ENCODE measurements around the gene PPRC1.

DNA sequence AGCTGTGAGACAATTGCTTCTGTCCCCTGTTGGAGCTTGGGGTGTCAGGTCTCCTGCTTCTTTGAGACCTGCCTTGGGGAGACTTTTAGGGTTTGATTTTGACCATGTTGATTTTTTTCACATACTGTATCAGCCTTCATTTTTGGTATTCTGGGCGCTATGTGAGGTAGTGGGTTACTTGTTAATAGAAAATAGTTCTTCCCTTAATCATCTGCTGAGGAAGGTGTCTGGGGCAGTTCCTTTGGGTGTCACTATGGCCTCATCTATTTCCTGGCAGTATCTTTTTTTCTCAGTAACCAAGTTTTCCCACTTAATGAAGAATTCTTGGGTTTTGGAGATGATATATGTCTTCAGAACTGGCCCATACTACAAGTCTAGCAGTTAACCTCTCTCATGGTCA, 14.7 kb downstream of the PPRC1 start:
- TF ChIP-seq, protein P1, sequence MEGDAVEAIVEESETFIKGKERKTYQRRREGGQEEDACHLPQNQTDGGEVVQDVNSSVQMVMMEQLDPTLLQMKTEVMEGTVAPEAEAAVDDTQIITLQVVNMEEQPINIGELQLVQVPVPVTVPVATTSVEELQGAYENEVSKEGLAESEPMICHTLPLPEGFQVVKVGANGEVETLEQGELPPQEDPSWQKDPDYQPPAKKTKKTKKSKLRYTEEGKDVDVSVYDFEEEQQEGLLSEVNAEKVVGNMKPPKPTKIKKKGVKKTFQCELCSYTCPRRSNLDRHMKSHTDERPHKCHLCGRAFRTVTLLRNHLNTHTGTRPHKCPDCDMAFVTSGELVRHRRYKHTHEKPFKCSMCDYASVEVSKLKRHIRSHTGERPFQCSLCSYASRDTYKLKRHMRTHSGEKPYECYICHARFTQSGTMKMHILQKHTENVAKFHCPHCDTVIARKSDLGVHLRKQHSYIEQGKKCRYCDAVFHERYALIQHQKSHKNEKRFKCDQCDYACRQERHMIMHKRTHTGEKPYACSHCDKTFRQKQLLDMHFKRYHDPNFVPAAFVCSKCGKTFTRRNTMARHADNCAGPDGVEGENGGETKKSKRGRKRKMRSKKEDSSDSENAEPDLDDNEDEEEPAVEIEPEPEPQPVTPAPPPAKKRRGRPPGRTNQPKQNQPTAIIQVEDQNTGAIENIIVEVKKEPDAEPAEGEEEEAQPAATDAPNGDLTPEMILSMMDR (IDR thresholded peaks at IDR 0.05; ENCODE audit: low read length) = no peak
- TF ChIP-seq EZH2 (optimal IDR thresholded peaks at IDR 0.05; ENCODE audit: low read depth, low read length) = no peak
- TF ChIP-seq EZH2phosphoT487 (IDR thresholded peaks at IDR 0.05; ENCODE audit: low read length) = no peak

Measured in MM.1S (cell line).